CD4-positive, alpha-beta memory T cell (primary cell): Measurements from ENCODE around the gene PPP1R7. TPM values are rescaled to one million over a fixed set of nuclear protein-coding genes. Genes with fewer than 3 reads are reported as not detected.
A peak's percentile ranks its signal among the peaks of the same experiment; 100 is the strongest.

Experiments
- CTCF ChIA-PET: fragments of 350-600 bp; sonication (Branson Sonifier 250); formaldehyde crosslinking; loops from one replicate; lab custom pipeline; 2021; ENCODE audit warnings: inconsistent platforms; ENCODE audit not compliant: partially characterized antibody; lab: Charles Lee
- POLR2A ChIA-PET: fragments of 350-600 bp; sonication (Branson Sonifier 250); formaldehyde crosslinking; loops from one replicate; lab custom pipeline; 2021; ENCODE audit not compliant: partially characterized antibody; lab: Charles Lee
- DNase-seq, 5 donors: peaks; one replicate each; pipeline versions ENCODE4 v3.0.0 to v3.0.0-alpha.2; 2020 to 2022; ENCODE audit warnings: mixed read lengths in 1 of 5
- H3K27ac ChIP-seq: one replicate; pipeline ENCODE4 v1.7.0; 2013; ENCODE audit warnings: low read depth, low read length
- H3K27me3 ChIP-seq: 2 replicates; pipeline ENCODE4 v1.7.0; 2013; ENCODE audit warnings: mild to moderate bottlenecking, low read length, moderate library complexity; ENCODE audit not compliant: insufficient read depth
- H3K36me3 ChIP-seq: 2 replicates; pipeline ENCODE4 v1.7.0; 2013; ENCODE audit warnings: mild to moderate bottlenecking, low read length, moderate library complexity; ENCODE audit not compliant: insufficient read depth
- H3K4me1 ChIP-seq: 2 replicates; pipeline ENCODE4 v1.7.0; 2013; ENCODE audit warnings: mild to moderate bottlenecking, low read length, moderate library complexity; ENCODE audit not compliant: insufficient read depth
- H3K4me3 ChIP-seq, 2 donors: one replicate each; pipeline ENCODE4 v1.7.0; 2013; ENCODE audit warnings: low read length in 2 of 2, mild to moderate bottlenecking in 1 of 2
- H3K9me3 ChIP-seq, 2 donors: one replicate each; pipeline ENCODE4 v1.7.0; 2013; ENCODE audit warnings: low read length in 2 of 2, control low read depth in 1 of 2; ENCODE audit not compliant: control insufficient read depth in 1 of 2
- H3K27ac Mint-ChIP-seq, 7 donors: one replicate each; pipeline ENCODE4 v1.8.0; 2020 to 2021; ENCODE audit warnings: mixed read lengths in 7 of 7, mild to moderate bottlenecking in 6 of 7, inconsistent platforms in 3 of 7, moderate library complexity in 3 of 7
- H3K27me3 Mint-ChIP-seq, 2 donors: one replicate each; pipeline ENCODE4 v1.8.0; 2020 to 2021; ENCODE audit warnings: mixed read lengths in 2 of 2
- H3K36me3 Mint-ChIP-seq, 2 donors: one replicate each; pipeline ENCODE4 v1.8.0; 2020 to 2021; ENCODE audit warnings: mixed read lengths in 2 of 2, inconsistent platforms in 1 of 2, mild to moderate bottlenecking in 1 of 2
- H3K4me1 Mint-ChIP-seq, 4 donors: one replicate each; pipeline ENCODE4 v1.8.0; 2020 to 2021; ENCODE audit warnings: mixed read lengths in 4 of 4, mild to moderate bottlenecking in 1 of 4
- H3K4me3 Mint-ChIP-seq, 8 donors: one replicate each; pipeline ENCODE4 v1.8.0; 2020 to 2021; ENCODE audit warnings: mixed read lengths in 8 of 8, mild to moderate bottlenecking in 7 of 8, moderate library complexity in 6 of 8, inconsistent platforms in 3 of 8
- H3K9me3 Mint-ChIP-seq, 8 donors: one replicate each; pipeline ENCODE4 v1.8.0; 2020 to 2021; ENCODE audit warnings: mixed read lengths in 8 of 8, mild to moderate bottlenecking in 5 of 8, inconsistent platforms in 3 of 8, moderate library complexity in 1 of 8
- intact Hi-C: fragments of 100-400 bp; cut with micrococcal nuclease; formaldehyde crosslinking; loops from one replicate; pipeline ENCODE4 v1.15.1; 2023
- polyA plus RNA-seq, 2 donors: library from polyadenylated mRNA; unstranded; fragments of 300-500 nt; fragmentation: Illumina TruSeq; gene quantifications; one replicate each; pipeline ENCODE4 v1.2.3, GENCODE V29; 2021
- total RNA-seq, 2 experiments: library from RNA; stranded (reverse); gene quantifications; one replicate each; pipeline ENCODE4 v1.2.3, GENCODE V29; 2021

The PPP1R7 gene
- total and polyA plus RNA-seq, 4 experiments from 2014 or later: 61.3 to 119 (median 91.6) TPM

GRCh38 chr2:241227594-241227993 is 77.3 kb downstream of the PPP1R7 start:
- no peak for DNase-seq
- Histone ChIP-seq H3K27me3 (no peaks in the 10 kb centered on the region), H3K4me3 (no peak overlapping the region), H3K36me3 (peaks cover 28% of the 10 kb centered on the region), H3K27ac (no peak overlapping the region), H3K4me1 (no peaks in the 10 kb centered on the region), H3K9me3 (no peaks in the 10 kb centered on the region)
- Mint-ChIP-seq H3K4me3 (no peak overlapping the region), H3K9me3 (peaks cover 0 to 2% (median 0%) of the 10 kb centered on the region in 8 donors), H3K36me3 (peaks cover 37 to 40% of the 10 kb centered on the region in 2 donors), H3K27ac (no peak overlapping the region), H3K4me1 (peaks cover 0 to 17% (median under 1%) of the 10 kb centered on the region in 4 donors), H3K27me3 (no peaks in the 10 kb centered on the region)
- ChIA-PET CTCF (interaction anchor here (1.6 kb wide), 1 partner anchor 9 kb away, joined by 6 read pairs; no protein-coding TSS in a partner anchor), POLR2A (no interaction called here)
- intact Hi-C loops: no loop called here

GRCh38 chr2:241228081-241228859 is 78.0 kb downstream of the PPP1R7 start:
- POLR2A ChIA-PET: no interaction called here
- Mint-ChIP-seq H3K4me1 (peaks cover 0 to 10% (median under 1%) of the 10 kb centered on the region in 4 donors), H3K27me3 (no peaks in the 10 kb centered on the region), H3K4me3 (no peak overlapping the region), H3K9me3 (peaks cover 0 to 2% (median 0%) of the 10 kb centered on the region in 8 donors), H3K27ac (peak overlapping the region in 1 of 7 donors; percentile 70), H3K36me3 (peaks cover 42 to 47% of the 10 kb centered on the region in 2 donors)
- CTCF ChIA-PET: interaction anchor here (1.6 kb wide), 1 partner anchor 10 kb away, joined by 6 read pairs; no protein-coding TSS in a partner anchor
- DNase-seq: no peak
- H3K36me3 ChIP-seq: peaks cover 32% of the 10 kb centered on the region
- no peak overlapping the region for H3K4me3 ChIP-seq
- intact Hi-C loops: no loop called here
- H3K27me3 ChIP-seq: no peaks in the 10 kb centered on the region
- H3K27ac ChIP-seq: no peak overlapping the region
- H3K4me1 ChIP-seq: no peaks in the 10 kb centered on the region
- no peaks in the 10 kb centered on the region for H3K9me3 ChIP-seq

- CTCF ChIA-PET: no interaction called here
- no peak overlapping the region for H3K4me3 ChIP-seq
- Mint-ChIP-seq H3K4me1 (peaks cover 0 to 10% (median under 1%) of the 10 kb centered on the region in 4 donors), H3K9me3 (peaks cover 0 to 2% (median 0%) of the 10 kb centered on the region in 8 donors), H3K27me3 (no peaks in the 10 kb centered on the region), H3K36me3 (peaks cover 49 to 54% of the 10 kb centered on the region in 2 donors), H3K4me3 (peak overlapping the region in 1 of 8 donors; percentile 23), H3K27ac (no peak overlapping the region)
- H3K27ac ChIP-seq: no peak overlapping the region
- POLR2A ChIA-PET: no interaction called here
- H3K27me3 ChIP-seq: no peaks in the 10 kb centered on the region
- intact Hi-C loops: no loop called here
- no peaks in the 10 kb centered on the region for H3K9me3 ChIP-seq
- H3K4me1 ChIP-seq: no peaks in the 10 kb centered on the region
- H3K36me3 ChIP-seq: peaks cover 39% of the 10 kb centered on the region
- no peak for DNase-seq
These were observed 78.7 kb downstream of the PPP1R7 start for GRCh38 chr2:241228860-241229516.

GRCh38 chr2:241229563-241230401 is 79.5 kb downstream of the PPP1R7 start:
- Histone ChIP-seq H3K27ac (no peak overlapping the region), H3K4me1 (no peaks in the 10 kb centered on the region), H3K27me3 (no peaks in the 10 kb centered on the region), H3K4me3 (no peak overlapping the region), H3K36me3 (peaks cover 47% of the 10 kb centered on the region), H3K9me3 (no peaks in the 10 kb centered on the region)
- no peaks in the 10 kb centered on the region for H3K9me3 Mint-ChIP-seq
- H3K27me3 Mint-ChIP-seq: no peaks in the 10 kb centered on the region
- no peak overlapping the region for H3K4me3 Mint-ChIP-seq
- ChIA-PET CTCF (no interaction called here), POLR2A (no interaction called here)
- H3K36me3 Mint-ChIP-seq: peaks cover 57 to 62% of the 10 kb centered on the region in 2 donors
- intact Hi-C loops: no loop called here
- no peak overlapping the region for H3K27ac Mint-ChIP-seq
- DNase-seq: no peak
- H3K4me1 Mint-ChIP-seq: peaks cover 0 to 6% (median under 1%) of the 10 kb centered on the region in 4 donors

GRCh38 chr2:241230435-241230834 is 80.2 kb downstream of the PPP1R7 start:
- H3K27ac ChIP-seq: no peak overlapping the region
- Mint-ChIP-seq H3K9me3 (no peaks in the 10 kb centered on the region), H3K4me3 (no peak overlapping the region)

GRCh38 chr2:241232736-241233575 is 82.7 kb downstream of the PPP1R7 start:
- no peak overlapping the region for H3K4me3 Mint-ChIP-seq
- ChIA-PET CTCF (no interaction called here), POLR2A (interaction anchor here (0.7 kb wide), 1 partner anchor 82 kb away, joined by 3 read pairs; no protein-coding TSS in a partner anchor)
- no peaks in the 10 kb centered on the region for H3K9me3 ChIP-seq
- DNase-seq: no peak
- H3K27me3 Mint-ChIP-seq: no peaks in the 10 kb centered on the region
- H3K36me3 ChIP-seq: peaks cover 77% of the 10 kb centered on the region
- no peak overlapping the region for H3K4me3 ChIP-seq
- peaks cover 78 to 80% of the 10 kb centered on the region in 2 donors for H3K36me3 Mint-ChIP-seq
- H3K9me3 Mint-ChIP-seq: no peaks in the 10 kb centered on the region
- no peaks in the 10 kb centered on the region for H3K4me1 ChIP-seq
- H3K4me1 Mint-ChIP-seq: peaks cover 0 to 6% (median 0%) of the 10 kb centered on the region in 4 donors
- no peaks in the 10 kb centered on the region for H3K27me3 ChIP-seq
- H3K27ac ChIP-seq: no peak overlapping the region
- H3K27ac Mint-ChIP-seq: no peak overlapping the region
- intact Hi-C loops: no loop called here

More at GRCh38 chr2:241230435-241230834, 80.2 kb downstream of the PPP1R7 start:
- no peak overlapping the region for H3K4me3 ChIP-seq
- peaks cover 53% of the 10 kb centered on the region for H3K36me3 ChIP-seq
- Mint-ChIP-seq H3K36me3 (peaks cover 64 to 67% of the 10 kb centered on the region in 2 donors), H3K4me1 (peaks cover 0 to 6% (median under 1%) of the 10 kb centered on the region in 4 donors), H3K27ac (no peak overlapping the region), H3K27me3 (no peaks in the 10 kb centered on the region)
- no peak for DNase-seq
- intact Hi-C loops: no loop called here
- no peaks in the 10 kb centered on the region for H3K27me3 ChIP-seq
- H3K4me1 ChIP-seq: no peaks in the 10 kb centered on the region
- ChIA-PET POLR2A (no interaction called here), CTCF (no interaction called here)
- no peaks in the 10 kb centered on the region for H3K9me3 ChIP-seq
